CD8-positive, alpha-beta memory T cell (primary cell): ENCODE data around the gene RPL39L. TPM values are rescaled to one million over a fixed set of nuclear protein-coding genes. Genes with fewer than 3 reads are reported as not detected.

Source experiments
- CTCF ChIA-PET: fragments of 350-600 bp; sonication (Branson Sonifier 250); formaldehyde crosslinking; loops from one replicate; lab custom pipeline; 2021; ENCODE audit warnings: antibody characterized with exemption; lab: Charles Lee
- POLR2A ChIA-PET: fragments of 350-600 bp; sonication (Branson Sonifier 250); formaldehyde crosslinking; loops from one replicate; lab custom pipeline; 2021; ENCODE audit warnings: antibody characterized with exemption; lab: Charles Lee
- DNase-seq, 5 donors: peaks; one replicate each; pipeline versions ENCODE4 v3.0.0 to v3.0.0-alpha.2; 2020 to 2022; ENCODE audit warnings: mixed read lengths in 1 of 5
- H3K27ac ChIP-seq: one replicate; pipeline ENCODE4 v1.7.0; 2013; ENCODE audit warnings: low read depth, mild to moderate bottlenecking, low read length, moderate library complexity
- H3K27me3 ChIP-seq: 2 replicates; pipeline ENCODE4 v1.7.0; 2013; ENCODE audit warnings: low read length, mild to moderate bottlenecking; ENCODE audit not compliant: insufficient read depth, poor library complexity, severe bottlenecking
- H3K36me3 ChIP-seq: 2 replicates; pipeline ENCODE4 v1.7.0; 2013; ENCODE audit warnings: mild to moderate bottlenecking, low read length, moderate library complexity; ENCODE audit not compliant: insufficient read depth
- H3K4me1 ChIP-seq: 2 replicates; pipeline ENCODE4 v1.7.0; 2013; ENCODE audit warnings: mild to moderate bottlenecking, low read length, moderate library complexity; ENCODE audit not compliant: insufficient read depth
- H3K4me3 ChIP-seq: 2 replicates; pipeline ENCODE4 v1.7.0; 2013; ENCODE audit warnings: mild to moderate bottlenecking, low read length
- H3K9me3 ChIP-seq: 2 replicates; pipeline ENCODE4 v1.7.0; 2013; ENCODE audit warnings: mild to moderate bottlenecking, low read length
- H3K27ac Mint-ChIP-seq, 8 donors: one replicate each; pipeline ENCODE4 v1.8.0; 2020 to 2021; ENCODE audit warnings: mixed read lengths in 8 of 8, mild to moderate bottlenecking in 6 of 8, inconsistent platforms in 3 of 8, moderate library complexity in 3 of 8
- H3K27me3 Mint-ChIP-seq, 2 donors: one replicate each; pipeline ENCODE4 v1.8.0; 2020 to 2021; ENCODE audit warnings: mixed read lengths in 2 of 2, mild to moderate bottlenecking in 1 of 2, moderate library complexity in 1 of 2
- H3K36me3 Mint-ChIP-seq, 3 donors: one replicate each; pipeline ENCODE4 v1.8.0; 2020 to 2021; ENCODE audit warnings: mixed read lengths in 3 of 3, inconsistent platforms in 1 of 3, mild to moderate bottlenecking in 1 of 3
- H3K4me1 Mint-ChIP-seq, 3 donors: one replicate each; pipeline ENCODE4 v1.8.0; 2020 to 2021; ENCODE audit warnings: mixed read lengths in 3 of 3, inconsistent platforms in 1 of 3, mild to moderate bottlenecking in 1 of 3
- H3K4me3 Mint-ChIP-seq, 7 donors: one replicate each; pipeline ENCODE4 v1.8.0; 2020 to 2021; ENCODE audit warnings: mixed read lengths in 7 of 7, mild to moderate bottlenecking in 6 of 7, moderate library complexity in 4 of 7, inconsistent platforms in 2 of 7
- H3K9me3 Mint-ChIP-seq, 5 donors: one replicate each; pipeline ENCODE4 v1.8.0; 2020 to 2022; ENCODE audit warnings: mixed read lengths in 5 of 5, mild to moderate bottlenecking in 3 of 5, moderate library complexity in 2 of 5, inconsistent platforms in 1 of 5
- polyA plus RNA-seq: library from polyadenylated mRNA; unstranded; fragments of 300-500 nt; fragmentation: Illumina TruSeq; gene quantifications from one replicate; pipeline ENCODE4 v1.2.3, GENCODE V29; 2021
- total RNA-seq, 2 experiments: library from RNA; stranded (reverse); gene quantifications; one replicate each; pipeline ENCODE4 v1.2.3, GENCODE V29; 2021

Gene RPL39L
- total RNA-seq, result 10 to 100 TPM; 11.3 to 13.1 TPM
- 10.3 TPM for polyA plus RNA-seq

- Mint-ChIP-seq H3K9me3 (peaks cover 2 to 8% (median 4%) of the 10 kb centered on the region in 5 donors), H3K27ac (peak within 1 kb of the TSS; percentile 86 to 96 (median 93)), H3K4me3 (peak within 1 kb of the TSS; percentile 83 to 97 (median 90)), H3K4me1 (peaks cover 15 to 27% (median 19%) of the 10 kb centered on the region in 3 donors), H3K36me3 (peaks cover 4 to 19% (median 4%) of the 10 kb centered on the region in 3 donors), H3K27me3 (no peaks in the 10 kb centered on the region)
- H3K4me3 ChIP-seq, result peak within 1 kb of the TSS; percentile 83
- POLR2A ChIA-PET, result interaction anchor here (0.5 to 2.1 kb wide), 14 partner anchors 8 to 569 kb away, joined by 3 to 10 read pairs (median 4); partner anchors contain the start of genes DNAJB11 and EIF4A2
- no peaks in the 10 kb centered on the region for H3K36me3 ChIP-seq
- CTCF ChIA-PET, result interaction anchor here (0.8 to 5.2 kb wide), 37 partner anchors 8 to 569 kb away, joined by 3 to 53 read pairs (median 4); partner anchors contain the start of genes DNAJB11, RTP4 and ST6GAL1
- H3K4me1 ChIP-seq, result peaks cover 14% of the 10 kb centered on the region
- peak; percentile 89 to 94 (median 90) for DNase-seq
- H3K27me3 ChIP-seq, result no peaks in the 10 kb centered on the region
- H3K9me3 ChIP-seq, result no peaks in the 10 kb centered on the region
- peak within 1 kb of the TSS; percentile 78 for H3K27ac ChIP-seq
Measured at GRCh38 chr3:187139126-187139894, at the start of gene RPL39L. Gene RPL39L (minus strand): TSS chr3:187139496. CDS start chr3:187121300, 18,196 bp downstream.

DNA sequence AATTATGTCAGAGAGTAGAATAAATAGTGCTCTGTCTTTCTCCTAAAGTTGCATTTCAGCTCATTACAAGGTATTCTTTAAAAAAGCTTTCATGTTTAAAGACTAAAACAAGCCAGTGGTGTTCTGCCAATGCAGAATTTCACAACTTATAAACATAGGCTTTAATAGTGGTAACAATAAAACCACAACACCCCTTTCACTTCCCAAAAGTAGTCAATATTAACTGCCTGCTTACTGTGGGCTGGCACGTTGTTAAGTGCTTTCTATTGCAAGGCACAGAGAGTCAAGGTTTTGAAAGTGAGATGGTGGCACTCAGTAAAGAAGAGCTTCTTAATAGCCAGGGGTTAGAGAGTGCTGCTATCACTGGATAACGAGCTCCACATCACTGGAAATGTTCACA is 49.6 kb upstream of the RPL39L start:
- CTCF ChIA-PET, result no interaction called here
- peaks cover 0 to 4% (median 3%) of the 10 kb centered on the region in 3 donors for H3K4me1 Mint-ChIP-seq
- no peak overlapping the region for H3K4me3 Mint-ChIP-seq
- Histone ChIP-seq H3K4me1 (no peaks in the 10 kb centered on the region), H3K36me3 (no peaks in the 10 kb centered on the region), H3K4me3 (no peak overlapping the region), H3K27me3 (no peaks in the 10 kb centered on the region), H3K27ac (no peak overlapping the region), H3K9me3 (no peaks in the 10 kb centered on the region)
- POLR2A ChIA-PET, result no interaction called here
- H3K27ac Mint-ChIP-seq, result no peak overlapping the region
- H3K27me3 Mint-ChIP-seq, result peaks cover 23 to 56% of the 10 kb centered on the region in 2 donors
- no peak for DNase-seq
- H3K36me3 Mint-ChIP-seq, result no peaks in the 10 kb centered on the region
- peaks cover 0 to 1% (median 0%) of the 10 kb centered on the region in 5 donors for H3K9me3 Mint-ChIP-seq

DNA sequence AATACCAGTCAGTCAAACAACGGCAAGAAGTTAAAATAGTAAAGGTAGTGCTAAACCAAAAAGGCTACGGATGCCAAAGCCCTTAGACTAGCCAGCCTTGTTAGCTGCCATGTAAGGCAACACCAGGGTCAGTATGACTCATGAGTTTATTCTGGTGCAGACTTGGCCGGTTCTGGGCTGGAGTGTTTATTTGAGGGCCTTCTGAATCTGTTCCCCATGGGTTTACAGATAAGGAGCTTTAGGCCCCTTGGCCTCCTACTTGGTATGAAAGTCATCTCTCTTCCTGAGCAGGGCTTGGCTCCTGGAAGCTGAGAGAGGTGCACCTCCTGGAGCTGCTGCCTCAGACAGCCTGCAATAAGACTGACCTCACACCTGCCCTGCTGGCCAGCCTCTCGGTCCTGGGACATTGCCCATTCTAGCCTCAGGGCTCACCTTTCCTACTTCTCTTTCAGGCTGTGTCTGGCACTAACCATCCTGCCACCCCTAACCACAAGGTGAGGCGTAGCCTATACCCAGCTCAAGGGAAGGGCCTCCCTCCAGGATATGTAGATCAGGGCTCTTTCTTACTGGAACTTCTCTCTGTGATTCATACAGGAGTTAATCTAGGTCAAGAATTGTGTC is 47.6 kb upstream of the RPL39L start:
- Mint-ChIP-seq H3K9me3 (peaks cover 0 to 1% (median 0%) of the 10 kb centered on the region in 5 donors), H3K27me3 (peaks cover 18 to 59% of the 10 kb centered on the region in 2 donors), H3K27ac (no peak overlapping the region), H3K4me3 (no peak overlapping the region), H3K36me3 (peaks cover 0 to 3% (median 0%) of the 10 kb centered on the region in 3 donors), H3K4me1 (peaks cover 0 to 4% (median 3%) of the 10 kb centered on the region in 3 donors)
- Histone ChIP-seq H3K9me3 (no peaks in the 10 kb centered on the region), H3K27me3 (no peaks in the 10 kb centered on the region), H3K4me1 (no peaks in the 10 kb centered on the region), H3K36me3 (no peaks in the 10 kb centered on the region), H3K4me3 (no peak overlapping the region), H3K27ac (no peak overlapping the region)
- POLR2A ChIA-PET, result no interaction called here
- DNase-seq, result no peak
- CTCF ChIA-PET, result no interaction called here

DNA sequence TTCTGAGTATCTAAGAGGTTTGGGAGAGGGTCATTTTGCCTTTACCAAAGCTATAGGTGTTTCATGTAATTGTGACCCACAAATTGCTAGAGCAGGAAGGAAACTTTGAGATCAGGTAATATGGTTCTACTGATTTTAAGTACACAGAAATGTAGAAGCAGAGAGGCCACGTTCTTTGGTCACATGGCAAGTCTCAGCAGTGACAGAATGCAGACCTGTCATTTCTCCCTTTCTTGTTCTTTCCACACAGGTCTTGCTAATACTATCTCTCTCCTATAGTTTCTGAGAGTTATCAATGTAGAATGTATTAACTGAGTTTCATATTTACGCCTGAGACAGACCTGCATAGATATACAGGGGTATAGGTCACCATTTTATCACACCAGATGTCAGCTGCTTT is 47.1 kb upstream of the RPL39L start:
- no peak for DNase-seq
- Histone ChIP-seq H3K36me3 (no peaks in the 10 kb centered on the region), H3K9me3 (no peaks in the 10 kb centered on the region), H3K27ac (no peak overlapping the region), H3K4me3 (no peak overlapping the region), H3K27me3 (no peaks in the 10 kb centered on the region), H3K4me1 (no peaks in the 10 kb centered on the region)
- CTCF ChIA-PET, result no interaction called here
- POLR2A ChIA-PET, result no interaction called here
- Mint-ChIP-seq H3K4me3 (no peak overlapping the region), H3K9me3 (peaks cover 0 to 1% (median 0%) of the 10 kb centered on the region in 5 donors), H3K36me3 (peaks cover 0 to 3% (median 0%) of the 10 kb centered on the region in 3 donors), H3K27me3 (peaks cover 19 to 55% of the 10 kb centered on the region in 2 donors), H3K4me1 (peaks cover 0 to 4% (median 3%) of the 10 kb centered on the region in 3 donors), H3K27ac (no peak overlapping the region)

DNA sequence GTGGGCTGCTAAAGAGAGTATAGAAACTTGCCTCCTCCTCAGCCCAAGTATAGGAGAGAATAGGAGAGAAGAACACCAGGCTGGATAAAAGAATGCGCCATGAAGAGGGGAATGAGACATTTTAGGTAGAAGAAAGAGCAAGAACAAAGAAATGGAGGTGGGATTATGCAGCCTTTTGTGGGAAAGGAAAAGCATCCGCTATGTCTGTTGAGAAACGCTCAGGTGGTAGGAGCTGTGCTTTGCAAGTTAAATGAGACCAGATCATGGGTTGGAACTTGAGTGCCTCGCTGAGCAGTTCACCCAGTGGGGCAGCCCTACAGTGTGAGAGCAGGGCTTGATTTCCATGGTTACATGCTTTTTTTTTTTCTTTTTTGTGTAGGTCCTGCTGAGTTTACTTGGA is 46.5 kb upstream of the RPL39L start:
- no peaks in the 10 kb centered on the region for H3K9me3 ChIP-seq
- H3K4me1 ChIP-seq, result no peaks in the 10 kb centered on the region
- no peaks in the 10 kb centered on the region for H3K9me3 Mint-ChIP-seq
- DNase-seq, result no peak
- H3K4me3 Mint-ChIP-seq, result no peak overlapping the region
- H3K27ac ChIP-seq, result no peak overlapping the region
- H3K27me3 ChIP-seq, result no peaks in the 10 kb centered on the region
- no peak overlapping the region for H3K27ac Mint-ChIP-seq
- POLR2A ChIA-PET, result no interaction called here
- H3K27me3 Mint-ChIP-seq, result peaks cover 19 to 52% of the 10 kb centered on the region in 2 donors
- H3K36me3 ChIP-seq, result no peaks in the 10 kb centered on the region
- H3K36me3 Mint-ChIP-seq, result peaks cover 0 to 3% (median 0%) of the 10 kb centered on the region in 3 donors
- peaks cover 0 to 4% (median 3%) of the 10 kb centered on the region in 3 donors for H3K4me1 Mint-ChIP-seq
- CTCF ChIA-PET, result no interaction called here
- no peak overlapping the region for H3K4me3 ChIP-seq

GRCh38 chr3:187183903-187184302 is 44.6 kb upstream of the RPL39L start:
- POLR2A ChIA-PET, result interaction anchor here (0.7 kb wide), 1 partner anchor 10 kb away, joined by 5 read pairs; no protein-coding TSS in a partner anchor
- Histone ChIP-seq H3K27ac (no peak overlapping the region), H3K36me3 (no peaks in the 10 kb centered on the region), H3K4me3 (no peak overlapping the region), H3K9me3 (no peaks in the 10 kb centered on the region), H3K4me1 (no peaks in the 10 kb centered on the region), H3K27me3 (no peaks in the 10 kb centered on the region)
- CTCF ChIA-PET, result no interaction called here
- peaks cover 0 to 1% (median under 1%) of the 10 kb centered on the region in 3 donors for H3K4me1 Mint-ChIP-seq
- no peak overlapping the region for H3K27ac Mint-ChIP-seq
- H3K9me3 Mint-ChIP-seq, result no peaks in the 10 kb centered on the region
- DNase-seq, result no peak
- peaks cover 19 to 48% of the 10 kb centered on the region in 2 donors for H3K27me3 Mint-ChIP-seq
- H3K4me3 Mint-ChIP-seq, result no peak overlapping the region
- peaks cover 0 to 3% (median 0%) of the 10 kb centered on the region in 3 donors for H3K36me3 Mint-ChIP-seq

- Histone ChIP-seq H3K4me1 (no peaks in the 10 kb centered on the region), H3K9me3 (no peaks in the 10 kb centered on the region), H3K27me3 (no peaks in the 10 kb centered on the region), H3K4me3 (no peak overlapping the region), H3K27ac (no peak overlapping the region), H3K36me3 (no peaks in the 10 kb centered on the region)
- peaks cover 0 to 3% (median 0%) of the 10 kb centered on the region in 3 donors for H3K36me3 Mint-ChIP-seq
- H3K4me3 Mint-ChIP-seq, result no peak overlapping the region
- peaks cover 17 to 48% of the 10 kb centered on the region in 2 donors for H3K27me3 Mint-ChIP-seq
- CTCF ChIA-PET, result no interaction called here
- H3K27ac Mint-ChIP-seq, result no peak overlapping the region
- no peak for DNase-seq
- no peaks in the 10 kb centered on the region for H3K9me3 Mint-ChIP-seq
- no peaks in the 10 kb centered on the region for H3K4me1 Mint-ChIP-seq
- POLR2A ChIA-PET, result no interaction called here
Measured at GRCh38 chr3:187183210-187183862, 44.0 kb upstream of the RPL39L start.
